NCI-H526 (cell line): ENCODE data around the gene LTB4R2.

ENCODE experiments used
- DNase-seq, 2 experiments: peaks; one replicate each; lab custom pipeline; 2025; lab: John Stamatoyannopoulos, UW

LTB4R2 gene

GRCh38 chr14:24299255-24300191 lies 10.4 kb upstream of the LTB4R2 start, which contains the start of the genes DHRS1 and NOP9:
TSS of gene DHRS1 (minus strand) at chr14:24299780. CDS start at chr14:24299106, 674 bp downstream.
TSS of gene NOP9 (plus strand) at chr14:24299850. CDS start at chr14:24299955, 105 bp downstream.
- DNase-seq: peak; percentile 72 to 91

DNA sequence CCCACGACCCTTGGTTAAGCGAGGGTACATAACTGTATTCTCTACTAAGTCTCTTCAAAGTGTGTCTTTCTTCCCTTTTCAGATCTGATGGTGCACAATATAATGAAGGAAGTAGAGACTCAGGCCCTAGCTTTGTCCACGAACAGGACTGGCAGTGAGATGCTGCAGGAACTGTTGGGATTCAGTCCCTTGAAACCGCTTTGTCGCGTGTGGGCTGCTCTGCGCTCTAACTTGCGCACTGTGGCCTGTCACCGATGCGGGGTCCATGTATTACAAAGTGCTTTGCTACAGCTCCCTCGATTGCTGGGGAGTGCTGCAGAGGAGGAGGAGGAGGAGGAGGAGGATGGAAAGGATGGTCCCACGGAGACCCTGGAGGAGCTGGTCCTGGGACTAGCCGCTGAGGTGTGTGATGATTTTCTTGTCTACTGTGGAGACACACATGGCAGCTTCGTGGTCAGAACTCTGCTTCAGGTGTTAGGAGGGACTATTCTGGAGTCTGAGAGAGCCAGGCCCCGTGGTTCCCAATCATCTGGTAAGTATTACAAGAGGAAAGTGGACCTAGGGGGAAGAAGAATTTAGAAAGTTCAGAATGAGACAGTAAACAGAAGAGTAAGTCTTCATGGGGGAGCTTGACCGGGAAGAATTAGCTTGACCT lies 9.5 kb upstream of the LTB4R2 start:
- DNase-seq: no peak

GRCh38 chr14:24304019-24304387 lies 5.9 kb upstream of the LTB4R2 start:
- no peak for DNase-seq

GRCh38 chr14:24307156-24307574 lies 2.8 kb upstream of the LTB4R2 start:
- DNase-seq: no peak

DNA sequence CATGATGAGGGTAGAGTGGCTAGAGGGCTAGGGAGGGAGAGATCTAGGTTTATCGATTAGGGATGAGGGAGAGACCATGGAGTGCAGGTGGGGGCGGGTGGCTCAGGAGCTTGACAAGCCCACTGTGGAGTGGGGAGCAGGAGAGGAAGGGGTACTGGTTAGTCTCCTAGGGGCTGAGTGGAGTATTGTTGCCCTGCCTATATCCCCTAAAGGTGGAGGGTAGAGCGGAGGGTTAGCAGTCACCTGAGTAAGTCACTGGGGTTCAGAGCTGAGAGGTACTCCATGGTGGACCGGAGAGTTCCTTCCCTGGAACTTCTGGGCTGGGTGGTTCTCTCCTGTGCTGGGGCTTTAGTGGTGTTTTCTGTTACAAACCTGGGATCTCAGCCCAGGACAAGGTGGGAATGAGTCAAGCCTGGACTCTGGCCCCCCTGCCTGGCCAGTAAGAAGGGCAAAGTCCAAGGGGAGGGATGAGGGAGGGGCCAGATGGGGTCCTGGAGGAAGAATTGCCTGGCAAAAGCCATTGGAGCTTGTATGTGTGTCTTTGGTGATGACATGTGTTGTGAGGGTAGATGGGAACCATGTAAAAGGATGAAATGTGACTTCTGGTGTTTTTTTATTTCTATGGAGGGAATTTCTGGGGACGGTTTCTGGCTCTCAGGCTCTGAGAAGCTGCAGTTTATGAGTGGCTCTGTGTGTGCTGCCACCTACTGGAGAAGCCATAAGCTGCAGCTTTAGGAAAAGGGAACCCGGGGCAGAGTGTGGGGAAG lies 2.2 kb upstream of the LTB4R2 start, which contains the start of gene CIDEB:
TSS of gene CIDEB (minus strand) at position 403 of the 767 bp plus-strand sequence. CDS start at position 284, 119 bp downstream.
- DNase-seq: peak; percentile 11 to 69

GRCh38 chr14:24308342-24309124 lies 1.4 kb upstream of the LTB4R2 start:
- DNase-seq: no peak

DNA sequence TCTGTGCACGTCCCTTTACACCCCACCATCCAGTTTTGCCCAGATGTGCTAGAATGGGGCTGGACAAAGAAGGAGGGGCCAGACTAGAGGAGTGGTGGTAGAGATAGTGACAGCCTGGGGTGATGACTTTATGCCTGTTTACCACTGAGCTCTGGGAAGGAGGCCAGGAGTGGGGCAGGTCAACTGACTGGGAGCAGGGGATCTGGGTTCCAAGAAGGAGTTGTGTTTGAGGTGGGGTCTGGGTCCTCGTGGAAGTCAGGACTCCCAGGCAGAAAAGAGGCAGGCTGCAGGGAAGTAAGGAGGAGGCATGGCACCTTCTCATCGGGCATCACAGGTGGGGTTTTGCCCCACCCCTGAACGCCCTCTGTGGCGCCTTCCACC lies 315 bp downstream of the LTB4R2 start:
- DNase-seq: no peak

DNA sequence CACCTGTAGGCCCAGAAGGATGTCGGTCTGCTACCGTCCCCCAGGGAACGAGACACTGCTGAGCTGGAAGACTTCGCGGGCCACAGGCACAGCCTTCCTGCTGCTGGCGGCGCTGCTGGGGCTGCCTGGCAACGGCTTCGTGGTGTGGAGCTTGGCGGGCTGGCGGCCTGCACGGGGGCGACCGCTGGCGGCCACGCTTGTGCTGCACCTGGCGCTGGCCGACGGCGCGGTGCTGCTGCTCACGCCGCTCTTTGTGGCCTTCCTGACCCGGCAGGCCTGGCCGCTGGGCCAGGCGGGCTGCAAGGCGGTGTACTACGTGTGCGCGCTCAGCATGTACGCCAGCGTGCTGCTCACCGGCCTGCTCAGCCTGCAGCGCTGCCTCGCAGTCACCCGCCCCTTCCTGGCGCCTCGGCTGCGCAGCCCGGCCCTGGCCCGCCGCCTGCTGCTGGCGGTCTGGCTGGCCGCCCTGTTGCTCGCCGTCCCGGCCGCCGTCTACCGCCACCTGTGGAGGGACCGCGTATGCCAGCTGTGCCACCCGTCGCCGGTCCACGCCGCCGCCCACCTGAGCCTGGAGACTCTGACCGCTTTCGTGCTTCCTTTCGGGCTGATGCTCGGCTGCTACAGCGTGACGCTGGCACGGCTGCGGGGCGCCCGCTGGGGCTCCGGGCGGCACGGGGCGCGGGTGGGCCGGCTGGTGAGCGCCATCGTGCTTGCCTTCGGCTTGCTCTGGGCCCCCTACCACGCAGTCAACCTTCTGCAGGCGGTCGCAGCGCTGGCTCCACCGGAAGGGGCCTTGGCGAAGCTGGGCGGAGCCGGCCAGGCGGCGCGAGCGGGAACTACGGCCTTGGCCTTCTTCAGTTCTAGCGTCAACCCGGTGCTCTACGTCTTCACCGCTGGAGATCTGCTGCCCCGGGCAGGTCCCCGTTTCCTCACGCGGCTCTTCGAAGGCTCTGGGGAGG lies 985 bp downstream of the LTB4R2 start, which contains the start of gene LTB4R:
TSS of gene LTB4R (plus strand) at position 857 of the 959 bp plus-strand sequence. CDS start 4,150 bp downstream, outside the sequence.
- peak in 1 of 2 experiments; percentile 46 for DNase-seq

DNA sequence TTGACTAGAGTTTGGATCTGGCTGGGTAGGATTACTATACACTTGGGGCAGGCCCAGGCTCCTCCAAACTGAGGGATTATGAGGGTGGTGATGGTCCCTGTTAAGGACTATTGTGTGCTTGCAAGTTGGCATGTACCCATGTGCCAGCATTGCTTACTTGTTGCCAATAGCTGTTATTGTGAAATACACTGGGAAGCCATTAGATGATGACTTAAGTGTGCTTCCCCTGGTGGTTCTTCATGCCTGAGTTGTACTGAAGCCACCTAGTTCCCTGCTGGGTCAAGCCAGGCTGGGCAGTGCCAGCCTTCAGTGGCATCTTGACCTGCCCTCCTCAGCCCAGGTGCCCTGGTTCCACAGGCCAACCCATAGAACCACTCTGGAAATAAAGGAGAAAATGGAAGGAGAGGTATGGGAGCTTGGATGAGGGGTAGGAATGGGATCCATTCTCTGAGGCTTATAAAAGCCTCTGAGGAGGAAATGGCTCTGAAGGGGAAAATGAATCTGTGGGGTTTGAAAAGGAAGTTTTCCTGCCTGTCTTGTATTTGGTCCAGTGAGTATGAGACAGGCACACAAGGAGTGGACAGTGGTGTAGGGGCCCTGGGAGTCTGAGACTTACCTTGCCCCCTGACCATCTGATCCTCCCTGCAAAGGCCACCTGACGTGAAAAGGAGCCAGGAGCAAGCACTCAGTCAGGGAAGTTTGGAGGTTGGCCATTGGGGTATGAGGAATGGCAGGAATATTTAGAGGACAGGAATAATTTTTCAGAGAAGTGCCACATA lies 2.1 kb downstream of the LTB4R2 start:
- no peak for DNase-seq

- no peak for DNase-seq
Measured at GRCh38 chr14:24312736-24313507, 3.0 kb downstream of the LTB4R2 start.

GRCh38 chr14:24313913-24314312 lies 4.0 kb downstream of the LTB4R2 start:
- no peak for DNase-seq

- no peak for DNase-seq
Measured at GRCh38 chr14:24314377-24315193, 4.6 kb downstream of the LTB4R2 start.

GRCh38 chr14:24315243-24315806 lies 5.4 kb downstream of the LTB4R2 start:
- no peak for DNase-seq

- peak in 1 of 2 experiments; percentile 28 for DNase-seq
Measured at GRCh38 chr14:24315807-24316596, 6.1 kb downstream of the LTB4R2 start.

- DNase-seq: no peak
Measured at GRCh38 chr14:24316597-24316950, 6.6 kb downstream of the LTB4R2 start.

DNA sequence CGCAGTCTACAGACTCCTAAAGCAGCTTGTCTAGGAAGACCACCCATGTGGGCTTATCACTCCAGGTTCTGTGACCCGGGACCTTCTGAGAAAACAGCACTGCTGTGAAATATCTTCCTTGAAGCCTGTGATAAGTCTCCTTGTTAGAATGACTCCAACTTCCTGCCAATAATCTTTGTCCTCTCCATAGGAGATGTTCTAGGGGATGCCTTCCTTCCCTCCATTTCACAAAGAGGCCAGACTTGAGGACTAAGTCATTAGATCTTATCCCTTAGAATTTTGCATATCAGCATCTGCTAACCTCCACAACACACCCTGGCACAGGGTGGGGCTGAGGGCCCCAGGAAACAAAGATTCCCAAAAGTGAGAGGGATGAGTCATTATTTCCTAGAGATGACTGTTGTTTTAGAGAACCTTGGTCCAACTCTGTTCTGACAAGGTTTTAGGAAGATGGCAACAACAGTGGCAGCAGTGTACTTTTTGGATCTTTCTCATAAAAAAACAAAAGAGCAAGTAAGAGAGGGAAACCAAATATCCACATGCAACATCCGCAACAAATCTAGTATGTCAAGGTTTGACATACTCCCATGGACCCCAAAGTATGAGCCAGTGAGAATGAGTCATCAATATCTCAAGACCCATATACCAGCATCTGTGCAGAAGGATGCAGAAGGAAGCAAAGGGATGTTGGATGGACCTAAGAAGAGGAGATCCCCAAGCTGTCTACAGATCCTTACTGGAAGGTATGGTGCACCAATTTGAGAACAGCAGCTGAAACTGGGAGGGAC lies 7.4 kb downstream of the LTB4R2 start:
- no peak for DNase-seq
